GM12864 (cell line): ENCODE measurements around the gene ITM2B.

Experiments
- DNase-seq: peaks from one replicate; pipeline ENCODE4 v3.0.0-alpha.2; 2011; ENCODE audit warnings: low read depth
- H3K4me3 ChIP-seq: 2 replicates; pipeline ENCODE4 v1.5.1; 2011; ENCODE audit warnings: mild to moderate bottlenecking, low read depth, low read length, control low read depth
- CTCF ChIP-seq: IDR thresholded peaks from 2 replicates; pipeline ENCODE4 v1.5.1; 2011; ENCODE audit warnings: low read depth, mild to moderate bottlenecking, moderate library complexity, low read length, control low read depth, inconsistent platforms; ENCODE audit errors: missing control alignments

The ITM2B gene

DNA sequence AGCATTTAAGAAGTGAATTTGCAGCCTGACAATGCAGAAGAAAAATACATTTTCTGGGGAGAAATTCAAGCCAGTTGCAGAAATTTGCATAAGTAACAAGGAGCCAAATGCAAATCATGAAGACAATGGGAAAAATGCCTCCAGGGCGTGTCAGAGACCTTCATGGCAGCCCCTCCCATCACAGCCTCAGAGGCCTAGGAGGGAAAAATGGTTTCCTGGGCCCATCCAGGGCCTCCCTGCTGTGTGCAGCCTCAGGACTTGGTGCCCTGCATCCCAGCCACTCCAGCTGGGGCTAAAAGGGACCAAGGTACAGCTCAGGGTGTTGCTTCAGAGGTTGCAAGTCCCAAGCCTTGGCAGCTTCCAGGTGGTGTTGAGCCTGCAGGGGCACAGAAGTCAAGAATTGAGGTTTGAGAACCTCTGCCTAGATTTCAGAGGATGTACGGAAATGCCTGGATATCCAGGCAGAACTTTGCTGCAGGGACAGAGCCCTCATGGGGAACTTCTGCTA is 16.7 kb upstream of the ITM2B start:
- no peak for DNase-seq
- TF ChIP-seq CTCF, result no peak
- H3K4me3 ChIP-seq, result no peak overlapping the region

GRCh38 chr13:48220592-48220980 is 12.4 kb upstream of the ITM2B start:
- TF ChIP-seq CTCF, result no peak
- no peak overlapping the region for H3K4me3 ChIP-seq
- DNase-seq, result no peak

DNA sequence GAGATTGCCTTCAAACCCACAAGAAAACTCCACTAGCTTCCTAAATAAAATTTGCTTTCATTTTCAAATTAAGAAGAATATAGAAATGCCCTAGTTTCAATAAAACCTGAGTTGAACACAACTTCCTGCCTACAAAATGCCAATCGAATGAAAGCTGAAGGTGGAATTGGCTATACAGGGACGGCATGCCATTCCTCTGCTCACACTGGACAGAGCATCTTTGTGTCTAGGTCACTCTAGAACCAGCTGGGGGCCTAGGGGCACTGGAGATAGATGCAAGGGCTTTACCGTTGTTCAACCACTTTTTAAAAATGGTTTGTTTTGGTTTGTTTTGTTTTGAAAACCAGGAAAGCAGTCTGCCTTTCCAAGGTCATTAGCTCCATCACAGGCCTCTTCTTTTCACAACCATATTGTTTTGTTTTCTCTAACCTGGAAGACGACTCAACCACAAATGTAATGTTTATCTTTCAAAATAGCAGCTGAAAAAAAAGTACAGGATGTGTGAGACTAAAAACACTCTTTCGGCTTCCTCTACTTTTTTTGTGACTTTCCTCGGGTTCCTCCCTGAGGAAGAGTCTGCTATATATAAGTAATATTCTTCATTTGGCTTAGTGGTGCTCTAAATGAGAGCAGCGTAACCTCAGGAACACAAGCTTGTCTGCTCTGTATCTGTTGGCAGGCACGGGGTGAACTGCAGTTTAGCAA is 11.9 kb upstream of the ITM2B start:
- no peak for DNase-seq
- TF ChIP-seq CTCF, result no peak
- H3K4me3 ChIP-seq, result no peak overlapping the region

DNA sequence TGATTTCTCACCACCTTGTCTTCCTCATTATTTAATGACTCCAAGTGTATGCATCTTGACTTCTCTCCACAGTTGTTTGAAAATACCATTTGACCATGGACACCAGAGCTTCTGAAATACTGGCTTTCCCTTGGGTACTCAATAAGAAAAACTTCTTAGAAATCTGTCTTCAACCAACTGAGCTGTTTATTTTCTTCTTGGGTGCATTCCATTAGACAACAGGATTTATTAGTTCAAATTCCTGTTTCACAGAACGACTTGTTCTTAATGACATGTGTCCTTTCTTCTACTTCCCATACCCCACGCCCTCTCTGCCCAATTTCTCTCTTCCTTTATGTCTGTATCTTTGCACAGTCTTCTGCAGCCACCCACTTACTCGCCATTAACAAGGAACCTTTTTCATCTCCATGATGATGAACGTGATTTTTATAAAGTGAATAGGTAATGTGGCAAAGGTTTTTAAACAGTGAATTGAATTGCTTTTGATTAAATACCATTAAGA is 11.3 kb upstream of the ITM2B start:
- no peak for DNase-seq
- no peak overlapping the region for H3K4me3 ChIP-seq
- no peak for TF ChIP-seq CTCF

- DNase-seq, result no peak
- H3K4me3 ChIP-seq, result no peak overlapping the region
- TF ChIP-seq CTCF, result no peak
Measured at GRCh38 chr13:48222358-48223301, 10.4 kb upstream of the ITM2B start.

- no peak for DNase-seq
- H3K4me3 ChIP-seq, result no peak overlapping the region
- no peak for TF ChIP-seq CTCF
Measured at GRCh38 chr13:48224701-48225100, 8.3 kb upstream of the ITM2B start.
